GM19023 (cell line): Measurements from ENCODE around the gene GPX8.
A peak's percentile ranks its signal among the peaks of the same experiment; 100 is the strongest.

Source experiments
- ATAC-seq: cut with Tn5 transposase; IDR thresholded peaks from one replicate; pipeline ENCODE4 v1.9.1; 2021; ENCODE audit warnings: mild to moderate bottlenecking, moderate library complexity; ENCODE audit not compliant: unreplicated experiment

GPX8 gene

DNA sequence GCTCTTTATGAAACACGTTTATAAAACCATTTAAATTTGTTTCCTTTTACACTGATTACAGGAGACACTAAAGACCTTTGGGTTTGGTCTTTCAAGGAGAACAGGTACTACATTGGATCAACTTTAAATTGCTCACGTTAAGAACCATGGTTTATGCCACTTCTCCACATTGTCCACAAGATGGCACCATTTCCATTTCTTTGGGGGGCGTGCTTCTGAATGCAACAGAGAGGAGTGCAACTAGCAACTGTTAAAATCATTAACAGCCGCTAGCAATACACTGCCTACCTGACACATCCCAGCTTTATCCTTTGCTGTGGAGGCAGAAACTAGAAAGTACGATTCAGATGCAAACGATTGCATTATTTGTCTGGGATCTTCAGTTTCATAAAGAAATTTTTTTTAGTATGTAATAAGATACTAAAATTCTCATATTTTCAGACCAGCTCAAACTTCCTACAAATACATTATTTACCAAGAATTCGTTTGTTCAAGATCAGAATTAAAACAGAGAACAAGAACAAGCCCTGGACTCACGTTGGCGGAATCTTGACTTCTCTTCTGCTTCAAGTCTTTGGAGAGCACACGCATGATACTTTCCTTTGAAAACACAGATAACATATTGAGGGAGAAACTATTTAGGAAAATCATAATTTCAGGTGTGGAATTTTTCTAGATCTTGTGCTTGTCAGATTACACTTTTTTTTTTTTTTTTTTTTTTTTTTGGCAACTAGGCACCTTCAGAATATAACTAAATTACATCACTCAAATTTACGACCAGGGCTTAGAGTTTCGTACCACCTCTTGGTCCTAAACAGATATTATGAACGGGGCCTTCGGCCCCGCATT is 12.3 kb downstream of the GPX8 start:
- ATAC-seq, result peak; percentile 45

DNA sequence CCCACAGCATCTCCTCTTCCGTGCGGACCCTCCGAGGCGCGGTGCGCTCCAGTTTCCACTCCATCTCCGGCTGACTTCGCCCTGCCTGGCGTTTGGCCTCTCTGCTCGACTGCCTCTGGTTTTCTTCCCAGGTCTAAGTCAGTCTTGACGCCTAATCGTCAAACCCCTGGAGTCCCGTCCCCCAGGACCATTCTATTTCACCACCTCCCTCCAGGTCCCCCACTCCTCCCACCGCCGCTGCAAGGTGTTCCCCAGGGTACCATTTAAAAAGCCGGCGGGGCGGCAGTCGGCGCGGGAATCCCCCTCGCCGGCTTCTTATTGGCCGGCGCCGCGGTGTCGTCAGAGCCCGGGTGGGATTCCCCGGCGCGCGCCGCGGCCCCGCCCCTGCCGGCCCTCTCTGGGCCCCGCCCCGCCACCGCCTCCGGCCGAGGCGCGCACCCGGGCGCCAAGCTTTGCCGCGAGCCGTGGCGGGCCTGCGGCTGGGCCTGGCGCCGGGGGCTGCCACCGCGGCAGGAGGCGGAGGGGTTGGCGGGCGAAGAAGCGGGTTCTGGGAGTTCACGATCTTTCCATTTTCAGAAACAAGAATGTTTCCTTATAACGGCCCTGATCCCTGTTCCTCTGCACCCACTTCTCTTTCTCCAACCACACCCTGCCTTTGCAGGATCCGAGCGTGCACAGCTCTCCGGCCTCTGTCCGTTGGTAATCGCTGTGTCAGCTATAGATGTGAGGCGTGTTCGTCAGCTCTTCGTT is 13.1 kb downstream of the GPX8 start, which contains the start of gene CDC20B:
CDC20B (minus strand) TSS at position 241 of the 750 bp plus-strand sequence; CDS start at position 64, 177 bp downstream.
- peak; percentile 95 for ATAC-seq

DNA sequence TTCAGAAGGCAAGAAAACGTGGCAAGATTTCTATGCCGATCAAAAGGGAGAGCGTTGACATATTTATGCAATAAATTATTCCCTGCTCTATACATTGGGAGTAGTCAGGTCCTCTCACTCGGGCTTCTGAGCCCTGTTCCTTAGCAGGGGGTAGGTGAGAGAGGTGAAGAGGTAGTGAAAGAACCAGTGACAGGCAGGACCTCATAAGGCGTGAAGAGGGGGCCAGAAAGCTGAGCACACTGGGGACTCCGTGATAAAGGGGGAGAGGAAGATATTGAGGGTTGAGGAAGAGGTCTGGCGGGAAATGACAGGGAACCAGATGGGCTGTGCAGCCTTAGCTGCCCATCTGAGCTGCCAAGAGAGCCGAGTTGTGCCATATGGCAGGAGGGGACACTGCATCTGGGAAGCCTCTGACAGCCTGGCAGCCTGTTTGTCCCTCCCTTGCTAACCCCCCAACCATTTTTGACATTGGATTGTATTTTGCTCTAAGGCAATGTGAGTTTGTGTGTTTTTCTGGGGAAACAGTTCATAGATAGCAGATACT is 13.8 kb downstream of the GPX8 start:
- ATAC-seq, result peak; percentile 14

- no peak for ATAC-seq
These were observed 15.8 kb downstream of the GPX8 start for GRCh38 chr5:55175781-55176175.

DNA sequence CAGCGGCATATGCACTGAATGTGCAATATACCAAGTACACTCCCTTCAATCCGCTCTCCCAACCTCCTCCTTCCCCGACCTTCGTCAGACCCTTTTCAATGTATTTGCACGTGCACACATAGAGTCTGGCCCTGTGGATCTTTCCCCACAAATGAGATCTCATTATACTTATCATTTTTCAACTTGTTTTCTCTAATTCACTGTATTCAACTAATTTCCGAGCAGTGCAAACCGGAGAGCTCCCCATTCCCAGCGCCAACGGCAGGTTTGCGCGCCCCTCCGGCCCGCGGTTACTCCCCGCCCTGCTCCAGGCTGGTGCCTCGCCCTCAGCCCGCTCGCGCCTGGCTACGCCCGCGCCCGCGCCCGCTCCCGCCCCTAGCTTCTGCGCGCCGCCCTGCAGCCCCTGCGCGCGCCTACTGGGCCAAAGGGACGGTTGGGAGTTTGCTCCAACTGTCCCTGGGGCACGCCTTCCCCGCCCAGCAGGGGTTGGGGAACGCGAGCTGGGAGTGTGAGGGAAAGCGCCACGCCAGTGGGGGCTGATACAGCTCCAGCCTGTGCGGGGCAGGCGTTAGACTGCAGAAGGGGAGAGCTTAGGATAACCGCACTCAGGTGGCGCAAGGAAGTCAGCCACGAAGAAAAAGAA is 16.3 kb downstream of the GPX8 start:
- no peak for ATAC-seq

DNA sequence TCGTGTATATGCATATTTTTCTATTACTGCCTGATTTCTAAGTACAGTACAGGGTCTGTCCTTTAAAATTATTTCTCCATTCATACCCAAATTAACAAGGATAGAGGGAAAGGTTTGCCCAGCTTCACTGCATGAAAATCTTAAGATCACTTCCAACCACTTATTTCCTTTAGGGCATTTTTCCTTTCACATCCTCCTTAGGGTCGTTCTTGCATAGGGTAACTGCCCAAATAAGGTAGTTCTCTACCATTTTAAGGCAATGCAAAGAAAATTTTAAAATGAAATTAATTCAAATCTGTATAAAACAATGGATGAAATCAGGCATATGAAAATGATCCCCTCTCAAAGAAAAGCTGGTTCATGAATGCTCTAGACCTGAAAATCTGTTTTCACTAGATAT is 17.1 kb downstream of the GPX8 start:
- no peak for ATAC-seq

GRCh38 chr5:55180016-55180415 is 20.0 kb downstream of the GPX8 start:
- no peak for ATAC-seq

- ATAC-seq, result no peak
These were observed 27.4 kb downstream of the GPX8 start for GRCh38 chr5:55187370-55187769.

DNA sequence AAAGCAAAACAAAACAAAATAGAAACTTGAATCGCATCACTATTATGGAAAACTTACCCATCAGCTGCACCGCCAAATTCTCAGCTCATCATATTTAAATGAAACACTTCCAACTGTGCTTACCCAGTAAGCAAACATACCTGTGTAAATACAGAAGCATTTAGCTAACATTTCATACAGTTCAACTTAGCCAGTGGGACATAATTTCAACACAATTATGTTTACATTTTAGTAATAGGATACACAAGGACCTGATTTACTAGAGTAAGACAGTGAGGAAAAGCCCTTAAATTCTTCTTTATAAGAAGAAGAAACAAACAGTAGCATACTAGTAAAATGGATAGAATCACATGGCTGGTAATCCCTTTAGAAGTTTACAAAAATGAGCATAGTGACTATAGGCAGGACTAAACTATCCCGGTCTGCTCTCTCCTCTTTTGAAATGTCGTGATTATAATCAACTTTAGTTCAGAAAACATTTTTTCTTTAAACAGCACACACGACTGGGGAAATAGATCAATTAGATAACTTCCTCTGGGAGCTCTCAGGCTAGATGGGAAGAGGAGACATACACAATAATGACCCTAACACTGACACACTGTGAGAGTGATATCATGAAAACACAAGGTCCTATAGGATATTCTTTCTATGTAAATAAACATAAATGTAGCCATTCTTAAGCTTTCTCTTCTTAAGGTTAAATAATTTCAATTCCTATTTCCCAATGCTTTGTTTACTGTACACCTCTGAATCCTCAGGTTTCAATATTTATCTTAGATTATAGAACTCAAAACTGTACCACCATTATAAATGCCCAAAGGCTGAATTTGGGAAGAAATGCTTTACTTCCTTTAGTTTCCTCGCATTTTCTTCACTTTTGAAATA is 28.9 kb downstream of the GPX8 start:
- ATAC-seq, result no peak

GRCh38 chr5:55191165-55191564 is 31.2 kb downstream of the GPX8 start:
- no peak for ATAC-seq

GRCh38 chr5:55205001-55205400 is 45.0 kb downstream of the GPX8 start:
- ATAC-seq, result no peak

DNA sequence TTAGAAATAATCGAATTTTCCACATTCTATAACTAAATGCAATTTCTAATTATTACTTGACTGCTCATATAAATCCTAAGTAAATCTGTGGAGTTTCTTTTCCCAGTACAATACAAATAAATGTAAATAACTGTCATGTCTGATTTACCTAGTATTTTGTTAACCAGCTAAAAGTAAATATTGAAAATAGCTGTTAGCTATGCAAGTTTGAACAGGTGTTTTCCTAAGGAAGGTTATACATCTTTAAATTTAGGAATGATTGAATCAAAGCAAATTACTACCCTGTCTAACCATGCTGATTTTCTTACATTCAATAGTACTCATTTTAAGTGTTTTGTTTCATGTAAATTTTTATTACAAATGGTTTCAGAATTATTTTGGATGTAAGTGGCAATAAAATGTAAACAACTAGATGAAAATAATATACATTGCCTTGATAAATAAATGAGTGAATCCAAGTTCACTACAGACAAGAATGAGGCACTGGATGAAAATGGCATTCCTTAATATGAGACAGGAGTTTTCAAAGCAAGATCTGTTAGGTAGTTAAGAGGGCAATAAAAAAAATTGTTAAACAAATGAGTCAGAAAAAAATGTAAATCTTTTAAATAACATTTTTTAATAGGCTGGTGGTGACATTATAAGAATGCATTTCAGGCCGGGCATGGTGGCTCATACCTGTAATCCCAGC is 51.4 kb downstream of the GPX8 start:
- no peak for ATAC-seq
